Ecto neural progenitor cell (in vitro differentiated cells): ENCODE data around the gene LAMB4.

Source experiments
- DNase-seq: peaks from one replicate; pipeline ENCODE4 v3.0.0-alpha.2; 2018; ENCODE audit warnings: low spot score

LAMB4 gene

GRCh38 chr7:108012499-108013430, 117.4 kb downstream of the LAMB4 start:
- no peak for DNase-seq

GRCh38 chr7:108010377-108010776, 119.8 kb downstream of the LAMB4 start:
- no peak for DNase-seq

GRCh38 chr7:108009873-108010272, 120.3 kb downstream of the LAMB4 start:
- DNase-seq, result no peak

GRCh38 chr7:108008827-108009226, 121.3 kb downstream of the LAMB4 start:
- DNase-seq, result no peak

GRCh38 chr7:108008240-108008639, 121.9 kb downstream of the LAMB4 start:
- no peak for DNase-seq

GRCh38 chr7:108007762-108008161, 122.4 kb downstream of the LAMB4 start:
- DNase-seq, result no peak

- no peak for DNase-seq
Measured at GRCh38 chr7:108007261-108007660, 122.9 kb downstream of the LAMB4 start.

GRCh38 chr7:108004220-108005142, 125.7 kb downstream of the LAMB4 start:
- DNase-seq, result peak; percentile 51

- DNase-seq, result no peak
Measured at GRCh38 chr7:108003599-108003935, 126.6 kb downstream of the LAMB4 start.

GRCh38 chr7:108002726-108003598, 127.2 kb downstream of the LAMB4 start, which contains the start of gene LAMB1:
Gene LAMB1 (minus strand): TSS chr7:108003161. CDS start chr7:108002885, 276 bp downstream.
- peak; percentile 85 for DNase-seq

- peak; percentile 70 for DNase-seq
Measured at GRCh38 chr7:108001764-108002725, 128.1 kb downstream of the LAMB4 start.

GRCh38 chr7:108000875-108001763, 129.0 kb downstream of the LAMB4 start:
- DNase-seq, result peak; percentile 75

GRCh38 chr7:107999779-108000560, 130.2 kb downstream of the LAMB4 start:
- DNase-seq, result no peak

GRCh38 chr7:107998660-107999480, 131.3 kb downstream of the LAMB4 start:
- no peak for DNase-seq

GRCh38 chr7:107998150-107998549, 132.0 kb downstream of the LAMB4 start:
- no peak for DNase-seq

- no peak for DNase-seq
Measured at GRCh38 chr7:107996072-107996882, 133.9 kb downstream of the LAMB4 start.
